SU-DHL-6 (cell line): Measurements from ENCODE around the gene PAK2.

ENCODE experiments used
- EZH2phosphoT487 ChIP-seq: fragments of 200-600 bp; sonication (generic), shearing (Covaris generic); conservative IDR thresholded peaks from 2 replicates; pipeline ENCODE4 v1.6.1; 2018; ENCODE audit warnings: mild to moderate bottlenecking, antibody characterized with exemption, low read length, moderate library complexity, mixed read lengths
- TF ChIP-seq, protein P1 (sequence below): fragments of 200-600 bp; sonication (generic); IDR thresholded peaks from one replicate; pipeline ENCODE4 v1.5.1; 2017; ENCODE audit warnings: antibody characterized with exemption, mild to moderate bottlenecking, low read length, moderate library complexity; ENCODE audit not compliant: insufficient read depth, poor library complexity, severe bottlenecking

DNA sequence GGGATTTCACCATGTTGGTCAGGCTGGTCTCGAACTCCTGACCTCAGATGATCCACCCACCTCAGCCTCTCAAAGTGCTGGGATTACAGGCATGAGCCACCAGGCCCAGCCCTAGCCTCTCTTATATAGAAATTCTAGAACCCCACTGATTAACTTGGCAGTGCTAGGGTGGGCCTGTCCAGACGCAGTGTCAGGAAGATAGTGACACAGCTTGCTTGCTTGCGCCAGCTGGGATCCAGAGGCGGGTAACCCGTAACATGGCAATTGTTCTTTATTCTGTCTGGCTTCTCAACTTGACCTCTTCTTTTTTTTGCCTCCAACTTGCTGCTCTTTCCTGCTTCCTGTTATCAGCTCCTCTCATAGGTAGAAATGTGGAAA is 43.8 kb upstream of the PAK2 start:
- TF ChIP-seq, protein P1, sequence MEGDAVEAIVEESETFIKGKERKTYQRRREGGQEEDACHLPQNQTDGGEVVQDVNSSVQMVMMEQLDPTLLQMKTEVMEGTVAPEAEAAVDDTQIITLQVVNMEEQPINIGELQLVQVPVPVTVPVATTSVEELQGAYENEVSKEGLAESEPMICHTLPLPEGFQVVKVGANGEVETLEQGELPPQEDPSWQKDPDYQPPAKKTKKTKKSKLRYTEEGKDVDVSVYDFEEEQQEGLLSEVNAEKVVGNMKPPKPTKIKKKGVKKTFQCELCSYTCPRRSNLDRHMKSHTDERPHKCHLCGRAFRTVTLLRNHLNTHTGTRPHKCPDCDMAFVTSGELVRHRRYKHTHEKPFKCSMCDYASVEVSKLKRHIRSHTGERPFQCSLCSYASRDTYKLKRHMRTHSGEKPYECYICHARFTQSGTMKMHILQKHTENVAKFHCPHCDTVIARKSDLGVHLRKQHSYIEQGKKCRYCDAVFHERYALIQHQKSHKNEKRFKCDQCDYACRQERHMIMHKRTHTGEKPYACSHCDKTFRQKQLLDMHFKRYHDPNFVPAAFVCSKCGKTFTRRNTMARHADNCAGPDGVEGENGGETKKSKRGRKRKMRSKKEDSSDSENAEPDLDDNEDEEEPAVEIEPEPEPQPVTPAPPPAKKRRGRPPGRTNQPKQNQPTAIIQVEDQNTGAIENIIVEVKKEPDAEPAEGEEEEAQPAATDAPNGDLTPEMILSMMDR = no peak
- no peak for TF ChIP-seq EZH2phosphoT487
